ENCODE data around the gene TMEM253.

GRCh38 chr14:21053184-21054122 lies 47.4 kb upstream of the TMEM253 start:
- TF ChIP-seq POLR2AphosphoS5 (IDR thresholded peaks at IDR 0.05; ENCODE audit: insufficient read depth in 1 of 2, low read depth in 1 of 2) (no peak), CTCF (IDR thresholded peaks at IDR 0.05) (no peak), POLR2A (IDR thresholded peaks at IDR 0.05) (no peak)

Data from vagina (tissue), 2 donors.